ENCODE data around the gene QDPR.

QDPR gene

DNA sequence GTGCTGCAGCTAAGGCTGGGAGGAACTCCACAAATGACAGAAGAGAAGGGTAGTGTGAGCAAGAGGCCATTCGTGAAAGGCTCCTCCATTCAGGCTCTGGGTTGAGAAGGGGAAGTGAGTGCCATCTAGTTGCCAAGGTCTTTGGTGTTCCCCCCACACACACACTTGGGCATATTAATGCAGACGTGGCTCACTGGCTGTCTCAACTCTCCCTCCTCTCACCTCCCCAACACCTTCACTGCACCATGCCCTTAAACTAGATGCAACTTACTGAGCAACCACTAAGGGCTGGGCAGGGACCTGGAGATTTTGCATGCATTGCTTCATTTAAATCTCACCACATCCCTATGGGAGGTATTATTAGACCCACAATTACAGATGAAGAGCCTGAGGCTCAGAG lies 11.8 kb upstream of the QDPR start:
- in situ Hi-C loops (cut with HindIII; ENCODE audit: low pct_ligation_motif_present, low sequenced_read_pairs), result no loop called here
- TF ChIP-seq, protein P1, sequence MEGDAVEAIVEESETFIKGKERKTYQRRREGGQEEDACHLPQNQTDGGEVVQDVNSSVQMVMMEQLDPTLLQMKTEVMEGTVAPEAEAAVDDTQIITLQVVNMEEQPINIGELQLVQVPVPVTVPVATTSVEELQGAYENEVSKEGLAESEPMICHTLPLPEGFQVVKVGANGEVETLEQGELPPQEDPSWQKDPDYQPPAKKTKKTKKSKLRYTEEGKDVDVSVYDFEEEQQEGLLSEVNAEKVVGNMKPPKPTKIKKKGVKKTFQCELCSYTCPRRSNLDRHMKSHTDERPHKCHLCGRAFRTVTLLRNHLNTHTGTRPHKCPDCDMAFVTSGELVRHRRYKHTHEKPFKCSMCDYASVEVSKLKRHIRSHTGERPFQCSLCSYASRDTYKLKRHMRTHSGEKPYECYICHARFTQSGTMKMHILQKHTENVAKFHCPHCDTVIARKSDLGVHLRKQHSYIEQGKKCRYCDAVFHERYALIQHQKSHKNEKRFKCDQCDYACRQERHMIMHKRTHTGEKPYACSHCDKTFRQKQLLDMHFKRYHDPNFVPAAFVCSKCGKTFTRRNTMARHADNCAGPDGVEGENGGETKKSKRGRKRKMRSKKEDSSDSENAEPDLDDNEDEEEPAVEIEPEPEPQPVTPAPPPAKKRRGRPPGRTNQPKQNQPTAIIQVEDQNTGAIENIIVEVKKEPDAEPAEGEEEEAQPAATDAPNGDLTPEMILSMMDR (IDR thresholded peaks at IDR 0.05; ENCODE audit: low read depth, low read length, missing control alignments), result no peak
- H3K27ac ChIP-seq, result no peak overlapping the region

GRCh38 chr4:17521595-17521994 lies 9.7 kb upstream of the QDPR start:
- Histone ChIP-seq H3K27me3 (replicated peaks) (peaks cover 11% of the 10 kb centered on the region), H3K4me3 (ENCODE audit: low read depth, low read length) (no peak overlapping the region), H3K36me3 (replicated peaks) (no peaks in the 10 kb centered on the region), H3K27ac (no peak overlapping the region)
- in situ Hi-C loops (cut with HindIII; ENCODE audit: low pct_ligation_motif_present, low sequenced_read_pairs), result no loop called here
- no peak for DNase-seq
- TF ChIP-seq, protein P1 (IDR thresholded peaks at IDR 0.05; ENCODE audit: low read depth, low read length, missing control alignments), result no peak

More for the DNA sequence above, 11.8 kb upstream of the QDPR start:
- H3K27me3 ChIP-seq (replicated peaks), result no peaks in the 10 kb centered on the region
- DNase-seq, result no peak
- H3K36me3 ChIP-seq (replicated peaks), result no peaks in the 10 kb centered on the region
- H3K4me3 ChIP-seq (ENCODE audit: low read depth, low read length), result no peak overlapping the region

- in situ Hi-C loops (cut with HindIII; ENCODE audit: low pct_ligation_motif_present, low sequenced_read_pairs), result no loop called here
Measured at GRCh38 chr4:17517664-17518063, 5.8 kb upstream of the QDPR start.

GRCh38 chr4:17516980-17517379 lies 5.1 kb upstream of the QDPR start:
- Histone ChIP-seq H3K27ac (no peak overlapping the region), H3K27me3 (replicated peaks) (peaks cover 12% of the 10 kb centered on the region), H3K36me3 (replicated peaks) (no peaks in the 10 kb centered on the region), H3K4me3 (ENCODE audit: low read depth, low read length) (no peak overlapping the region)
- TF ChIP-seq, protein P1 (IDR thresholded peaks at IDR 0.05; ENCODE audit: low read depth, low read length, missing control alignments), result no peak
- in situ Hi-C loops (cut with HindIII; ENCODE audit: low pct_ligation_motif_present, low sequenced_read_pairs), result no loop called here
- no peak for DNase-seq

More at GRCh38 chr4:17517664-17518063, 5.8 kb upstream of the QDPR start:
- no peaks in the 10 kb centered on the region for H3K36me3 ChIP-seq (replicated peaks)
- TF ChIP-seq, protein P1 (IDR thresholded peaks at IDR 0.05; ENCODE audit: low read depth, low read length, missing control alignments), result no peak
- H3K27ac ChIP-seq, result no peak overlapping the region
- no peak overlapping the region for H3K4me3 ChIP-seq (ENCODE audit: low read depth, low read length)
- H3K27me3 ChIP-seq (replicated peaks), result peaks cover 12% of the 10 kb centered on the region
- no peak for DNase-seq

DNA sequence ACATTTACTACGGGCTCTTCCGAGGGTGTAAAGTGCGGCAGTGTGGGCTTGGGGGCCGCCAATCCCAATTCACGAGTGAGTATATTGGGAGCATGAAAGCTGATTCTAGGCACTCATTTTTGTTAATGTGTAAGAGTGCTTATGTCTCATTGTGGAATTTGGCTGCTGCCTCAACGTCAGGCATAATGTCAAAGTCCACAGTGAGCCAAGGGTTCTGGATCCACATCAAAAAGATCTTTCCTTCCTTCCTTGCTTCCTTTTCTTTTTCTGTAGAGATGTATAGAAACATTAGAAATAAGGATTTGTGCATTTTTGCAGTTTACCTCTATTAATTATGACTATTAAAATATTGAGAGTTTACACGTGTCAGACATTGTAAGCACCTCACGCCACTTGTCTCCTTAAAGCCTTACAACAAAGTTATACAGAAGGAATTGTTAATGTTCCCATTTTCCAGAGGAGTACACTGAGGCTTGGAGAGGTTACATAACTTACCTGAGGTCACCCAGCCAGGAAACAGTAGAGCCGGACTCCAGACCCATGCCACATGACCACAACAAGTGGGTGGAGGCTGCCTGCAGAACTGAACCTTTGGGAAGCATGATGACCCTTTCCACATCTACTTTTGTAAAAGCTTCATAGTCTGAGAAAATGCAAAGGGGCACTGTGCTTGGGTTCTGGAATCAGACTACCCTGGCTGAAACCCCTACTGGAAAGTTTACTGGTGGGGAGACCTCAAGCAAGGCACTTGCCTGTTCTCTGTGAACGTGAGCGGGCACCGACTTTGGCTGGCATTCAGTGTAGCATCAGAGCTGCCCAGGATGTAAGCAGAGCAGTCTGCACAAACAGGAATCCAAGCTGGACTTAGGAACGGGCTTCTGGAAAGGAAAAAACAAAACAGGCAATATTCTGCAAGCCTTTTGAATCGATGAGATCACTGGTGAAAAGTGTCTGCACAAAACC lies 3.8 kb upstream of the QDPR start:
- no peak for DNase-seq
- peaks cover 12% of the 10 kb centered on the region for H3K27me3 ChIP-seq (replicated peaks)
- TF ChIP-seq, protein P1 (IDR thresholded peaks at IDR 0.05; ENCODE audit: low read depth, low read length, missing control alignments), result no peak
- no peak overlapping the region for H3K4me3 ChIP-seq (ENCODE audit: low read depth, low read length)
- H3K36me3 ChIP-seq (replicated peaks), result no peaks in the 10 kb centered on the region
- H3K27ac ChIP-seq, result no peak overlapping the region
- in situ Hi-C loops (cut with HindIII; ENCODE audit: low pct_ligation_motif_present, low sequenced_read_pairs), result no loop called here
